ENCODE data around the gene ABCC4. TPM values are rescaled to one million over a fixed set of nuclear protein-coding genes. Genes with fewer than 3 reads are reported as not detected.

ABCC4 gene
- total and polyA plus RNA-seq, 2 of the 13 experiments (the other 11 are each of a cell fraction or from before 2014, with no cell fraction given), result 4.2 to 11.3 TPM

- TF ChIP-seq HNF1A (IDR thresholded peaks at IDR 0.05; ENCODE audit: low read depth) (peak; percentile 59; the same call in 1 of the 2 replicates), HNF1A (CRISPR knock-in tag; IDR thresholded peaks at IDR 0.05; ENCODE audit: borderline replicate concordance) (peak; percentile 85; the same call in 1 of the 2 replicates), ZNF431 (CRISPR knock-in tag; IDR thresholded peaks at IDR 0.05; ENCODE audit: borderline replicate concordance, low read depth) (no peak), ATF6 (CRISPR knock-in tag; conservative IDR thresholded peaks at IDR 0.05) (no peak), ZNF18 (CRISPR knock-in tag; IDR thresholded peaks at IDR 0.05; ENCODE audit: insufficient replicate concordance) (no peak), ZBTB20 (CRISPR knock-in tag; IDR thresholded peaks at IDR 0.05; ENCODE audit: borderline replicate concordance, low read depth) (no peak), PAXIP1 (CRISPR knock-in tag; conservative IDR thresholded peaks at IDR 0.05) (peak; percentile 61), HMG20A (CRISPR knock-in tag; IDR thresholded peaks at IDR 0.05; ENCODE audit: borderline replicate concordance) (peak; percentile 71; the same call in 1 of the 2 replicates), DRAP1 (CRISPR knock-in tag; IDR thresholded peaks at IDR 0.05) (0 out of 2 replicates have a peak, but pooled peaks have one; percentile 7), ZNF598 (CRISPR knock-in tag; IDR thresholded peaks at IDR 0.05; ENCODE audit: borderline replicate concordance) (no peak), ZFP36 (IDR thresholded peaks at IDR 0.05; ENCODE audit: borderline replicate concordance, low read depth, low read length, partially characterized antibody) (no peak), RCOR2 (CRISPR knock-in tag; IDR thresholded peaks at IDR 0.05) (peak; percentile 45; the same call in 1 of the 2 replicates), ELF1 (CRISPR knock-in tag; IDR thresholded peaks at IDR 0.05) (no peak)
These were observed 140.9 kb downstream of the ABCC4 start (continued) for GRCh38 chr13:95160112-95160906.

All from HepG2 (cell line).